SKM-1 treated with dmso at 0.1 percent for 144 hours (cell line): Measurements from ENCODE around the gene EFL1.

Experiments used
- DNase-seq: peaks from one replicate; lab custom pipeline; 2025; ENCODE audit not compliant: unreplicated experiment; lab: John Stamatoyannopoulos, UW

EFL1 gene

GRCh38 chr15:82086243-82086995 lies 176.1 kb downstream of the EFL1 start:
- DNase-seq = no peak

DNA sequence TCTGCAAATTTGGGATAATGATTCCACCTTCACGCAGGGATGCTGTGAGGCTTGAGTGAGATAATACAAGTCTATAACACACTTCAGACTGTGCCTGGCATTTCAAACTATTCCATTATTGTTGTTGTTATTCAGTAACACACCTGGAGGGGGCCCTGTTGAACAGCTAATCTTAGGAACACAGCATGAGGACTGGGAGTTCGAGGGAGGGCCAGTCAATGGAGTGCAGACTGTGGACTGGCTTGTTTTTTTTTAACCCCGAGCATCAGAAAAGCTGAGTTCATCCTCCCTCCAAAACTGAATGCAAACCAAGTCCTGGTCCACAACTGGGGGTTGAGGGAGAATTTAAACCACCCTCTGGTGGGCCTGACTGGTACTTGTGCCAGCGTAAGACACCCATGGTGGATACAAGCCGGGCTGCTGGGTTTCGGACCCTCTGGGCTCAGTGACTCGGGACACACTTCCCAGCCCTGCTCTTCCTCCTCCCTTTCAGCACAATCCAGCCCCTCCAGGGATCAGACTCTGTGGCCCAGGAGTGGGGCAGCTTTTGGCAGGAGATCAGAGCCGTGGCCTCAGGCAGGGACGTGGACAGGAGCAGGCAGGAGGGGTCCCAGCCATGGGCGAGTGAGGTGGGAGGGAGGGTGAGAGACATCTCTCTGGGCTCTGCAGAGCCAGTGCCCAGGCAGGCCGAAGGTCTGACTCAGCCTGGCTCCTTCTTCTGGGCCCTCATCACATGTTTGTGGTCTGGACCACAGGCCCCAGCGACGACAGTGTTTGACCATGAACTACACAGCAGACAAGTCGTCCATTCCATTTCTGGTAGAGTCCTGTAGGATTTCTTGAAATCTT lies 180.4 kb downstream of the EFL1 start:
- DNase-seq = no peak

GRCh38 chr15:82080774-82081173 lies 181.8 kb downstream of the EFL1 start:
- DNase-seq = no peak
